GM23338 (cell line): ENCODE data around the gene MYCN. TPM values are rescaled to one million over a fixed set of nuclear protein-coding genes. Genes with fewer than 3 reads are reported as not detected.

Experiments used
- CREB1 ChIP-seq: fragments of 250-450 bp; sonication (Bioruptor Pico); IDR thresholded peaks from 2 replicates; pipeline ENCODE4 v1.5.0; 2020; ENCODE audit warnings: low read depth, mild to moderate bottlenecking, moderate library complexity
- EZH2 ChIP-seq: fragments of 200-600 bp; sonication (generic); IDR thresholded peaks from one replicate; pipeline ENCODE4 v1.8.0; 2017; ENCODE audit warnings: antibody characterized with exemption, mild to moderate bottlenecking, low read depth; ENCODE audit not compliant: unreplicated experiment
- JUNB ChIP-seq: IDR thresholded peaks from one replicate; pipeline ENCODE4 v1.6.1; 2016; ENCODE audit warnings: antibody characterized with exemption; ENCODE audit not compliant: unreplicated experiment
- NANOG ChIP-seq: IDR thresholded peaks from 2 replicates; pipeline ENCODE4 v1.6.1; 2016; ENCODE audit warnings: antibody characterized with exemption, borderline replicate concordance
- POLR2AphosphoS5 ChIP-seq: IDR thresholded peaks from 2 replicates; pipeline ENCODE4 v1.6.1; 2016; ENCODE audit warnings: antibody characterized with exemption, low read depth
- REST ChIP-seq: IDR thresholded peaks from one replicate; pipeline ENCODE4 v1.6.1; 2018; ENCODE audit warnings: antibody characterized with exemption; ENCODE audit not compliant: unreplicated experiment
- ZNF114 ChIP-seq: fragments of 250-450 bp; sonication (Bioruptor Pico); IDR thresholded peaks from 2 replicates; pipeline ENCODE4 v1.5.0; 2020; ENCODE audit warnings: mild to moderate bottlenecking, moderate library complexity
- ZNF331 ChIP-seq: fragments of 250-450 bp; sonication (Bioruptor Pico); IDR thresholded peaks from 2 replicates; pipeline ENCODE4 v1.5.0; 2020; ENCODE audit warnings: low read depth, mild to moderate bottlenecking, moderate library complexity
- ZNF462 ChIP-seq: fragments of 250-450 bp; sonication (Bioruptor Pico); IDR thresholded peaks from 2 replicates; pipeline ENCODE4 v1.5.0; 2020; ENCODE audit warnings: mild to moderate bottlenecking, moderate library complexity
- polyA plus RNA-seq: library from polyadenylated mRNA; unstranded; fragments of >200 nt; fragmentation: Nextera tagmentation; extraction: Ambion mirVana; gene quantifications from 2 replicates; pipeline ENCODE4 v1.2.1, GENCODE V29; 2016
- total RNA-seq: library from RNA; depleted of rRNA; stranded (reverse); fragments of >200 nt; shearing (Covaris generic); gene quantifications from 2 replicates; pipeline ENCODE4 v1.2.3, GENCODE V29; 2014
- TF ChIP-seq, protein P1 (sequence below): IDR thresholded peaks from 2 replicates; pipeline ENCODE4 v1.6.1; 2016; ENCODE audit warnings: antibody characterized with exemption

Gene MYCN
- total and polyA plus RNA-seq, 2 experiments from 2014 or later, result 50.8 to 145 TPM

GRCh38 chr2:15930589-15931318 lies 9.6 kb upstream of the MYCN start (continued):
- TF ChIP-seq ZNF462, result no peak
- no peak for TF ChIP-seq ZNF331 (CRISPR knock-in tag)
- TF ChIP-seq, protein P1, sequence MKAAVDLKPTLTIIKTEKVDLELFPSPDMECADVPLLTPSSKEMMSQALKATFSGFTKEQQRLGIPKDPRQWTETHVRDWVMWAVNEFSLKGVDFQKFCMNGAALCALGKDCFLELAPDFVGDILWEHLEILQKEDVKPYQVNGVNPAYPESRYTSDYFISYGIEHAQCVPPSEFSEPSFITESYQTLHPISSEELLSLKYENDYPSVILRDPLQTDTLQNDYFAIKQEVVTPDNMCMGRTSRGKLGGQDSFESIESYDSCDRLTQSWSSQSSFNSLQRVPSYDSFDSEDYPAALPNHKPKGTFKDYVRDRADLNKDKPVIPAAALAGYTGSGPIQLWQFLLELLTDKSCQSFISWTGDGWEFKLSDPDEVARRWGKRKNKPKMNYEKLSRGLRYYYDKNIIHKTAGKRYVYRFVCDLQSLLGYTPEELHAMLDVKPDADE, result no peak
- no peak for TF ChIP-seq JUNB
- TF ChIP-seq NANOG, result no peak
- TF ChIP-seq POLR2AphosphoS5, result no peak
- TF ChIP-seq REST, result no peak
- no peak for TF ChIP-seq ZNF114 (CRISPR knock-in tag)
- no peak for TF ChIP-seq EZH2
- TF ChIP-seq CREB1 (CRISPR knock-in tag), result no peak
